HG03354 (cell line): ENCODE results near the gene CSTF2.
A peak's percentile ranks its signal among the peaks of the same experiment; 100 is the strongest.
"Not testable (repeated sequence)": the region's sequence is repeated elsewhere in the genome, so short reads cannot be mapped to it uniquely, and the experiment has no call there.

Source experiments
- ATAC-seq: cut with Tn5 transposase; IDR thresholded peaks from one replicate; pipeline ENCODE4 v1.9.1; 2021; ENCODE audit warnings: mild to moderate bottlenecking; ENCODE audit not compliant: unreplicated experiment, poor library complexity, severe bottlenecking

The CSTF2 gene, protein sequence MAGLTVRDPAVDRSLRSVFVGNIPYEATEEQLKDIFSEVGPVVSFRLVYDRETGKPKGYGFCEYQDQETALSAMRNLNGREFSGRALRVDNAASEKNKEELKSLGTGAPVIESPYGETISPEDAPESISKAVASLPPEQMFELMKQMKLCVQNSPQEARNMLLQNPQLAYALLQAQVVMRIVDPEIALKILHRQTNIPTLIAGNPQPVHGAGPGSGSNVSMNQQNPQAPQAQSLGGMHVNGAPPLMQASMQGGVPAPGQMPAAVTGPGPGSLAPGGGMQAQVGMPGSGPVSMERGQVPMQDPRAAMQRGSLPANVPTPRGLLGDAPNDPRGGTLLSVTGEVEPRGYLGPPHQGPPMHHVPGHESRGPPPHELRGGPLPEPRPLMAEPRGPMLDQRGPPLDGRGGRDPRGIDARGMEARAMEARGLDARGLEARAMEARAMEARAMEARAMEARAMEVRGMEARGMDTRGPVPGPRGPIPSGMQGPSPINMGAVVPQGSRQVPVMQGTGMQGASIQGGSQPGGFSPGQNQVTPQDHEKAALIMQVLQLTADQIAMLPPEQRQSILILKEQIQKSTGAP

DNA sequence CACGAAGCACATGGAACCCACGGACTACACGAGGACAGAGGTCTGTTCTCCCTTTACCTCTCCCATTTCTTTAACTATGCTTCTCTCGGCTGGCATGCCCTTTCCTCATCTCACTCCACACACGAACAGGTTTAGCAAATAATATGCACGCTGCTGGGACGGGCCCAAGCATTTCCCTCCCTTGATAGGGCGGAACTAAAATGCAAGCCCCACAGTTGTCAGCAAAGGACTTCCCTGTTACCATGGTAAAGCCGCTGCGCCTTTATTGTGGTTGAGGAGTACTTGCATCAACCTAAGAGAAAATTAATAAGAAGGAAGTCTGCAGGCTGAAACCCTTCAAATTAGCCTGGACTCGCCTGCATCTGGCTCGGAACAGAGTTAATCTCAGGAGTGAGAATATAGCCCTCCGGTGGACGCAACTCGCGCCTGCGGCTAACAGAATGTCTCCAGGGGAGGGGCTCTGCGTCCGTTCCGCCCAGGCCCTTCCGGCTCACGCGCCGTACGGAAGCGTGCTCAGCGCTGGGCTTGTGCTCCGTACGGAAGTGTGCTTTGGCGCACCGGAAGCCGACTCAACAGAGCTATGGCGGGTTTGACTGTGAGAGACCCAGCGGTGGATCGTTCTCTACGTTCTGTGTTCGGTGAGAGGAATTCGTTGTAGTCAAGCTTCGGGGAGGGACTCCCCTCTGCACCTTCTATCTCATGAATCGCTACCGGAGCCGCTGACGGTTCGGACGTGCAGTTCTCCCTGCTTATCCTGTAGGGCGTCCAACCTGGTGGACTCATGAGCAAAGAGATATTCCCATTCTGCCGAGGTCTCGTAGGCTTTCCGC is at the start of gene CSTF2:
Gene CSTF2 (plus strand): TSS at position 555 of the 830 bp plus-strand sequence. CDS start 26 bp downstream, at position 581.
- peak; percentile 99 for ATAC-seq

DNA sequence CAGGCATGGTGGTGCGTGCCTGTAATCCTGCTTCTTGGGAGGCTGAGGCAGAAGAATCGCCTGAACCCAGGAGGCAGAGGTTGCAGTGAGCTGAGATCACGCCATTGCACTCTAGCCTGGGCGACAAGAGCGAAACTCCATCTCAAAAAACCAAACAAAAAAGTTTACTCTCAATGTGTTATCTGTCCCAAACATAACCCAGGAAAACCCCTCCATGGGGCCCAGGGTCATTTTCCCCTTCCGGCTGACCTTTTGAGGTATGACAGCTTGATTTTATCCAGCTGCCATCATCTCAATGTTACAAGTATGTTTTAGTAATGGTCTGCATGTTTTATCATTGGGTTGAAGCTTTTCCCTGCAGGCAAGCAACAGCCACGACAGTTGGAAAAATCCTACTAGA is 23.8 kb upstream of the CSTF2 start:
- not testable (repeated sequence) for ATAC-seq

DNA sequence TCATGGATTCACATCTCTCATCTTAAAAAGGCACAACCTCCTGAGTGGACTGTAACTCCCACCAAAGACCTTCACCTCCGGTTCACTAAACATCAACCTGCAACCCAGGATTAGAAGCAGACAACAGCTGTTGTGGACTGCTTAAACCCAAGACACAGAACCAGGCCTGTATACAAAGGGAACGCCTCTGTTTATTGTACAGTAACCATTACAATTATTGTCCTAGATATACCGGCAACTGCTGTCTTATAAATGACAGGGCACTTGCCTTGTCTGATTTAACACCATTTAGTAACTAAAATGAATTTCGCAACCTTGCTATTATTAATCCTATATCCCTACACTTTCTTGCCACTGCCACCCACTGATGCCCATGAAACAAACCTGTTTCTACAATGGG is 22.8 kb upstream of the CSTF2 start:
- ATAC-seq, result no peak

DNA sequence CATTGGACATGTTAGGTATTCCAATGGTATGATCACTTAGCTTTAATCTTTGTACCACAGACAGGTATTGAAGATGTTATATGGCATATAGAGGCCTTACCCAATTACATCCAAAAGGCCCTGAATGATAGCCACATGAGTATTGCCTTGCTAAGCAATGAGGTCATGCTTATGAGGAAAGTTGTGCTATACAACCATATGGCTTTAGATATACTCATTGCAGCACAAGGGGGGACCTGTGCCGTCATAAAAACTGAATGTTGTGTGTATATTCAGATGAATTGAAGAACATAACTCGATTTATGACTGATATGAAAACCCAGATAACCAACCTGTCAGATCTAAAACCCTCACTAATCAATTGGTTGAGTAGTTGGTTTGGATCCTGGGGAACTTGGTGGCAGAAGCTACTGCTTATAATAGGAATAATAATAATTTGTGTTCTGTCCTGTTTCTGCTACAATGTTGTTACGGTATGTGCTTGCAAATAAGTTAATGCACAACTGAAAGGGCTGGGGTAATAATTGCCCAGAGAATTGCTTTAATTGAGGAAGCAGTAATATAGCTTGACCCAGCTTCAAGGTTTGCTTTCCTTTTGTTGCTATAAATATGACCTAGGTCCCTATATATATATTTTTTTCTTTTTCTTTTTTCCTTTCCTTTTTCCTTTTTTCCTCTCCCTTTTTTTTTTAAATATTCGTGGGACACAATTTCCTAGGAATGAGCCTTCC is 21.5 kb upstream of the CSTF2 start:
- no peak for ATAC-seq

DNA sequence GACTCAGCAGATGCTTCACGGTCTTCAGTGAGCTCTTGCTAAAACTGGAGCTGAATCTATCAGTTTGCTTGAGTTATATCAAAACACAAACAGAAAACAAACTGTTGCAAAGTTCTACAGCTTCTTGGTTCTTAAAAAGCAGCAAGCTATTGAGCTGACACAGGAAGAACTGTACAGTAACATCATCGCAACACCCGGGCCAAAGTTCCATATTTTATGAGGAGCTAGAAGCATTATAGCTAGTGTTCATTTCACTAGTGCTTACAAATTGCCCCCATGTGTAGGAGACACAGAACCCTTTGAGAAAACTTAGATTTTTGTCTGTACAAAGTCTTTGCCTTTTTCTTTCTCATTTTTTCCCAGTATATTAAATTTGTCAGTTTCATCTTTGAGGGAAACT is 17.3 kb upstream of the CSTF2 start:
- ATAC-seq, result no peak

DNA sequence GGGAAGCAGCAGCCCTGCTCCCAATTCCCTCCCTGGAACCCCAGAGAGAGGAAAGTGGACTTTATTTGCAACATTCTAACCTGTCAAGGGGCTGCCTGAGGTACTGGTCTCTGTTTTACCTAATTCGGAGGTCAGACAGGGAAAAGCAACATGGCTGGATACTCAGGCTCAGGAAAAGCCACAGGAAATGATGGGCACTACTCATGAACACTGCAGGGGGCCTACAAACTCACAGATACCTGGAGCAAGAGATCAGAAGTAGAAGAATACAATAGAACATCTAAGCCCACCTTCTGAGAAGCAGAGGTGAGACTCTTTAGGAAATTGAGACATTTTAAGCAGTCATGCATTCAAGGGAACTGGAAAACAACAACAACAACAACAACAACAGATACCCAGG is 15.4 kb upstream of the CSTF2 start:
- no peak for ATAC-seq

DNA sequence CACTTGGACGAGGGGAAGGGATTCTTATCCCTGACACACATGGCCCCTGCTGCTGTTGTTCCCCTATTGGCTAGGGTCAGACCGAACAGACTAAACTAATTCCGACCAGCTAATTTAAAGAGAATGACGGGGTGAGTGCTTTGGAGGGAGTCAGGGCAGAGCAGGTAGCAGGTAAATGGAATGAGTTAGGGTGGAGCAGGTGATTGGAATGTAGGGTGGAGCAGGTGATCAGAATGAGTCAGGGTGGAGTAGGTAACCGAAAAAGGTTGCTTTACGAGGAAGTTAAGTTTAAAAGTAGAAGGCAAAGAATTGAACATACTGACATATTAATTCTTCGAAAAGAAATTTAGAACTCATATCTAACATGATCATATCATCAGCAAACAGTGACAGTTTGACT is 11.9 kb upstream of the CSTF2 start:
- not testable (repeated sequence) for ATAC-seq

DNA sequence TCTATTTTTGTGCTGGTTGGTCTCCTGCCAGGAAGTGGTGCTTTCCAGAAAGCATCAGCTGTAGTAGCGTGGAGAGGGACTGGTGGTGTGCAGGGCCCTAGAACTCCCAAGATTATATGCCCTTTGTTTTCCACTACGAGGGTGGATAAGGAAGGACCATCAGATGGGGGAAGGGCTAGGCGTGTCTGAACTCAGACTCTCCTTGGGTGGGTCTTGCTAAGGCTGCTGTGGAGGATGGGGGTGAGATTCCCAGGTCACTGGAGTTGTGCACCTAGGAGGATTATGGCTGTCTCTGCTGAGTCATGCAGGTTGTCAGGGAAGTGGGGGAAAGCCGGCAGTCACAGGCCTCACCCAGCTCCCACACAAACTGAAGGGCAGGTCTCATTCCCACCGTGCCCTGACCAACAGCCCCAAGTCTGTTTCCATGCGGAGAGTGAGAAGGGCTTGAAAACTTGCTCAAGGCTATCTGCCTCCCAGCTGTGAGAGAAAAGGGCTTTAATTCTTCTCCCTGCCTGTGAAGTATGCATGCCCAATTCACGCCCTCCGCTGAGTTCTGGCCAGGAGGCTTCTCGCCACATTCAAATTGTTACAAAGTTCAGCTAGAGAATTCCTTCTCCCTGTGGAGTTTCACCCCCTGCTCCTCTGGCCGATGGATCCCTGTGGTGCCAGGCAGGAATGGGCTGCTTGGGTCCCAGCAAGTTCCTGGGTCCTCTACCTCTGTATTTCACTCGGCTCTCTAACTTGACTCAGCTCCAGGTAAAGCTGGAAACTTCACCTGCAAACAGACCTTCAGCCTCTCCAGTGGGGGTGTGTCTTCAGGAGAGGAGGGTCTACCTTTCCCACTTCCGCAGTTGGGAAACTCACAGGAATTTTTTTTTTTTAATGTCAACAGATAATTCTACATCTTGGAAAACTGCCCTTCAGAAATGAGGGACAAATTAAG is 7.7 kb upstream of the CSTF2 start:
- ATAC-seq, result no peak

DNA sequence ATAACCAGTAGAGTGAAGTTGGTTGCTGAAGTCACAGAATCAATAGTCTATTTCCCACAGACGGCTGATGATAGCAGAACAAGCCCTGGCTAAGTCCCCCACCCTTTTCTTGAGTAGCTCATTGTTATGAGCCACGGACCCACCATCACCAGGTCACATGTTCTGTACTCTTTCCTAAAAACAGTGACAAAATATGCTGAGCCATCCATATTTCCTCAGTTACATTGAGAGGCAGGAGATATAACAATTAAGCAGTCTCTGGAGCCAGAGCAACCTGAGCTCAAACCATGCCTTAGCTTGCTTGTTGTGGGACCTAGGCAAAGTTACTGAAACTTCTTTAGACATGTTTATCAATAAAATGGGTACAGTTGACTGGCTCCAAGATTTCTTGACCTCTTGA is 2.9 kb upstream of the CSTF2 start:
- no peak for ATAC-seq

DNA sequence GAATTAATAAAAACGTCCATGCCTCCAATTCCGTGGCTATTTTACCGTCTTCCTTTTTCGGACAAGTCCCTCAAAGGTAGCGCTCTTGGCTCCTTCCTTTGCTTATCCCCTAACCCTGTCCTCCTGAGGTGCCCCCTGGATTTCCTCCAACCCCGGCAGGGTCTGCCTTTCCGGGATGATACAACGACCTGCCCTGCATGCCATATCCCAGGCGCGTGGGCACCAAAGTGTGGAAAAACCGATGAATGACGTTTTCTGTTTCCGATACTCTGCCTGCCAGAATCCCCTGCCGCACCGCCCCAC is 706 bp upstream of the CSTF2 start:
- ATAC-seq, result no peak

DNA sequence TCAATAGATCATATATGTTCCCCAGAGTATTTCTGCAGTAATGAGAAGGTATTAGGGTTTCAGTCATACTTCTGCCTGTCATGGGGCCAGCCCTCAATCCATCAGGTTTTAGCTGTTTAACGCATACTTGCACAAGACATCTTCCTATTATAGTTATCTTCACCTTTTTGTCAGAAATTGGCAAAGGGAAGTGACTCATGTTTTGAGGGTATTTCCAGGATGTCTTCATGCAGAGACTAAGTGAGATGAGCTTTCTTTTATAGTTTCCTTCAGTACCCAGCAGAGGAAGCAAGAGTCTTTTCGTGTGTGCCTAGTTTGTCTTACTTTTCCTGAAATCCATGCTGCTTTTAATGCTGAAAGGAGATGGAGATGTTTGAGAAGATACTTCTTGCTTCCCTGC is 9.5 kb downstream of the CSTF2 start:
- ATAC-seq, result peak; percentile 80

DNA sequence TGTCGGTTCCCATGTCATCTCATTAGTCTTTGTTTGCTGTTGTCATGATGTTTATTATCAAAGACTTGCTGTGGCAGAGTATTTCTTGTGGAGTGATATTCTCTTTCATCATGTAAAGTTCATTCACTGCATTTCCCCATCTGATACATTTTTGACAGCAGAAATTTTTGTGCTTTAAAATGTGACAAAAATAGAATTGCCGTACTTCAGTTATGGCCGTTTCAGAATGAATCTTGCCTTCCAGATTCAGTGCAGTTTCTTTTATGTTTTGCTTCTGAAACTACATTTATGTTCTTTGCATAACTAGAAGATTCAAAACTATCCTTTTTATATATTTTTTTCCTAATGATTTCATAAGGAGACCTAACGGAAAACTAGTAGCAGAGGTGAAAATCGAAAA is 10.0 kb downstream of the CSTF2 start:
- peak; percentile 28 for ATAC-seq

DNA sequence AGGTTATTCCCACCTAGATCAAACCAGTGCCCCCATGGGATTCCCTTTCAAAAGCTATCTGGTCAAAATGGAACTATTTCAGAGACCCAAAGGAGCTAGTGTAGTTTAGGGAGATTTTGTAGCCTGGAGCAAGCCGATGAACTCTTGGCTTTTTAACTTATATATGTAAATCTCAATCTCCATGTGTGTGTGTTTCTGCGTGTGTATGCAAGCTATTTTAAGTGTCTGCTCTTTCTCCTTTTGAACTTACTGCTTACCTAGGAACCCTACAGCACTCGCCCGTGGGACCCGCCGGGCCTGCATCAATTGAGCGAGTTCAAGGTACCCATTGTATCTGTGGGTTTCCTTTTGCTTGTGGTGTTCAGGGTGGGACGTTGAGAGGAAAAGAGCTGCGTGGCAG is 10.4 kb downstream of the CSTF2 start:
- peak; percentile 38 for ATAC-seq

DNA sequence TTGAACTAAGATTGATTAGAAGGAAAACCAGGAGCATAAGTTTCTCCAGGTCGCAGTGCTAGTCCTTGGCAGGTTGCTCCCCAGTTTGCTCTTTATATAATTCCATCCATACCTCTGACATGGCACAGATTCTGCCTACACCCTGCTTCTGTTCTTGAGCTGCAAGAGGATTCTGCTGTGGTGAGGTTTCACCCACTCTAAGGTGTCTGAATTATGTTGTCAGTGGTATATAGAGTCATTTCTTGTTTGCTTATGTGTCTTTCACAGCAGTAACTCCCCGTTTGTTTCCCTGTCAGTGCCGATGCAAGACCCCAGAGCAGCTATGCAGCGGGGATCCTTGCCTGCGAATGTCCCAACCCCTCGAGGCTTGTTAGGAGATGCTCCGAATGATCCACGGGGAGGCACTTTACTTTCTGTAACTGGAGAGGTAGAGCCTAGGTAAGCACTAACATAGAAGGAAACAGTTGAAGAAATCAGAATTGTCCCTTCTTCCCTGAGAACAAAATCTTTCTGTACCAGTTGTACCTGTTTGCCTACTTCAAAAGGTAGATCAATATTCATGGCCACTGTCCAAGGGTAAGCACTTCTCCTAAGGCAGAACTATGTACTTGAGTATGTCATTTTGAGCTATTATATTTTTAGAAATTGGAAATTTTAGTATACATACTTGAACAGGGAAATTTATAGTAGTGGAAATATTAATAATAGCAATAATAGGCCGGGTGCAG is 11.2 kb downstream of the CSTF2 start:
- no peak for ATAC-seq

DNA sequence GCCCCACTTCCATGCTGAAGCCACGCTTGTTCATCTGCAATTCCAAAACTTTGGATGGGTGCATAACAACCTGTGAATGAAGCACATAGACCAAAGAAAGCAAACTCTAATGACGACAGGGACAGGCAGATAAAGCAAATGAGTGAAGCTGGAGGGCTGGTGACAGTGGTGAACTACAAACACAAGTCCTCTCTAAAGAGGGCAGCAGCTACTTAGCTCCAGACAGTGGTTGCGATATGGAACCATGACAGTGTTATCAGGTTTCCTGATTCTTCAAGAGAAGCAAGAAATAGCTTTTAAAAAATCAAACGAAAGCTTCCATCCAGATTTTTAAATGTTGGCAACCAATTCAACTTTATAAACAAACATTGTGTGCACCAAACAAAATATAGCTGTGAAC is 30.1 kb downstream of the CSTF2 start:
- ATAC-seq, result no peak

DNA sequence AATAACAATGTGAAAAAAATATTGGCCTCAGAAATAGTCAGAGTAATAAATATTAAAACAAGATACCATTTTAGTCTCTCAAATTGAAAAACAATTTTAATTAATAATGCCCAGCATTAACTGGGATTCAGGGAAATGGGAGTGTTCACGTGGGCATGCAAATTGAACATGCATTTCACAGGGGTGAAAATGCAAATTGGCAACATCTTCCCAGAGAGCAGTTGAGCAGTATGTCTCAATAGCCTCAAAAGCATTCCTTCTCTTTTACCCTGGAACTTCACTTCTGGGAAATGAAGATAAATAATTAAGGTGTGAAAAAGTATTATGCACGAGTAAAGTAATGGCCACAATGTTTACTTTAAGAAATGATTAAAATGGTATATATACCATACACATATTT is 32.6 kb downstream of the CSTF2 start:
- ATAC-seq, result no peak

DNA sequence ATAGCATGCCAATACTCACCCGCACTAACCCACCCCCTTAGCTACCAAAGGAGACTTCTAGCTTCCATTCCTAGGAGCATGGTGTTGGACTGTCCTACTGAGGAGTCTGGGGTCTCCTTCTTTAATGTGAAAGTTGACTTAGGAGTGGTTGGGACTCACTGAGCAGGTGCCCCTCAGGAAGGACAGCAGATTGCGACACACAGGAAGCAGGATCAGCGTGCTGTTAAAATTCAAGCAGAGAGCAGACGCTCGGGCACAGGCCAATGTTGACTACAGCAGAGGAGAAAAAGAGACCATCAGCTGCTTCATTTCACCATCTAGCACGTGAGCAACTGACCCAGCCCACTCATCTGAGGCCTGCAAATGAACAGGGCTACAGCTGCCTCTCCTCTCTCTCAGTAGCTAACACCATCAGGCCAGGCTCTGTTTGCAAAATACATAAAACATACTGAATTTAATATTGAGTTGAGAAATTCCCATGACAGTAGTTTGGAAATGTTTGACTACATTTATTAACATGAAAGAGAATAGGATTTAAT is 43.2 kb downstream of the CSTF2 start:
- ATAC-seq, result no peak

DNA sequence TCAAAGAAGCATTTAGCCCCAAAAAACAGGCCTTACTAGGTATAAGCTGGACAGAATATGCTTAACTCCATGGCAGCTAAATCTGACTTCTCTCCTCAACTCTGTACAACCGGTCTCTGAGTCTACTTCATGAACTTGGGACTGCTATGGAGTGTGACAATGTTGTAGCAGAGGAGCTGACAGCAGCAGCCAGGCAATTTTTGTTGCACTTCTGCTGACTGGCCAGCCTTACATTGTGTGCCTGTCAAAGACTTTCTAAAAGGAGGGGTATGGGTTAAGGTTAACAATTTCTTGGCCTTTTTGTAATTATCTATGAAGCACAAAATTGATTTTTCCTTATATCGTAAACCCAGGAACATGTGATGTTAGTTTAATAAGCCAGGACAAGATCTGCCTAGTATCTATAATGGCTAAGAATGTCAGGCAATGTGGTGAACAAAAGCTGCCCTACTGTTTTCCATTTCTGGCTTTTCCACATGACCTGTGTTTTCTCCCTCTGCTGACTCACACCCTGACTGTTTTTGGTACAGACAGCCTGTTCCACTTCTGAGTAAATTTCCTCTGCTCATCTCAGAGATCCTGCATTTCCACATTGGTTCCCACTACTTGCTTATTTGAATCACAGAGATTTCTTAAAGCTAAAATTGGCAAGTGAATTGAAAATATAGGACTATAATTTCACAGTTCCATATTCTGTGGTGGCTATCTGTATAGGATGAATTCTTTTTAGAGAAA is 44.6 kb downstream of the CSTF2 start:
- no peak for ATAC-seq
